T follicular helper cell (primary cell): Measurements from ENCODE around the gene ANAPC16.

Experiments
- DNase-seq: peaks from one replicate; pipeline ENCODE4 v3.0.0-alpha.2; 2020; ENCODE audit warnings: low read depth

ANAPC16 gene

GRCh38 chr10:72283131-72283530 is 67.3 kb downstream of the ANAPC16 start:
- no peak for DNase-seq
